Upper lobe of left lung (tissue), 4 donors: ENCODE measurements around the gene ZNF639.

ENCODE experiments used
- POLR2AphosphoS5 ChIP-seq, 2 donors: sonication (generic); formaldehyde crosslinking; IDR thresholded peaks; one replicate each; pipeline ENCODE4 v1.5.1; 2017; ENCODE audit warnings: antibody characterized with exemption in 2 of 2
- TF ChIP-seq, protein P1 (sequence below), 6 experiments: fragments of 450-650 bp in 4 of 6; fragments of 200-600 bp in 2 of 6; sonication (generic) in 2 of 6; IDR thresholded peaks; one replicate each; pipeline ENCODE4 v1.5.1; 2016 to 2019; ENCODE audit warnings: antibody characterized with exemption in 6 of 6

DNA sequence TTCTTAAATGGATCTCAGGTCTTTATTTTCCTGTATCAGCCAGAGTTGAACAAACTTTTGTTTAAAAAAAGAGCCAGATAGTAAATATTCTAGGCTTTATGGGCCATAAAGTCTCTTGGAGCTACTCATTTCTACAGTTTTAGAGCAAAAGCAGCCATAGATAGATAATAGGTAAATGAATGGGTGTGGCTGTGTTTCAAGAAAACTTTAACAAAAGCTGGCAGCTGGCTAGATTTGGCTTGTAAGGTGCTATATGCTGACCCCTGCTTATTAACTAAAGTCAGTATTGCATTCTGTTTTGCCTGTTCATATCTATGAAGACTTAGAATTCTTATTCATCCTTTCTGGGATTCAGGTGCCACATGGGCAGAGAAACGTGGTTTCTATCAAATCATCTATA, 53.6 kb downstream of the ZNF639 start:
- TF ChIP-seq, protein P1, sequence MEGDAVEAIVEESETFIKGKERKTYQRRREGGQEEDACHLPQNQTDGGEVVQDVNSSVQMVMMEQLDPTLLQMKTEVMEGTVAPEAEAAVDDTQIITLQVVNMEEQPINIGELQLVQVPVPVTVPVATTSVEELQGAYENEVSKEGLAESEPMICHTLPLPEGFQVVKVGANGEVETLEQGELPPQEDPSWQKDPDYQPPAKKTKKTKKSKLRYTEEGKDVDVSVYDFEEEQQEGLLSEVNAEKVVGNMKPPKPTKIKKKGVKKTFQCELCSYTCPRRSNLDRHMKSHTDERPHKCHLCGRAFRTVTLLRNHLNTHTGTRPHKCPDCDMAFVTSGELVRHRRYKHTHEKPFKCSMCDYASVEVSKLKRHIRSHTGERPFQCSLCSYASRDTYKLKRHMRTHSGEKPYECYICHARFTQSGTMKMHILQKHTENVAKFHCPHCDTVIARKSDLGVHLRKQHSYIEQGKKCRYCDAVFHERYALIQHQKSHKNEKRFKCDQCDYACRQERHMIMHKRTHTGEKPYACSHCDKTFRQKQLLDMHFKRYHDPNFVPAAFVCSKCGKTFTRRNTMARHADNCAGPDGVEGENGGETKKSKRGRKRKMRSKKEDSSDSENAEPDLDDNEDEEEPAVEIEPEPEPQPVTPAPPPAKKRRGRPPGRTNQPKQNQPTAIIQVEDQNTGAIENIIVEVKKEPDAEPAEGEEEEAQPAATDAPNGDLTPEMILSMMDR (IDR thresholded peaks at IDR 0.05): no peak
- no peak for TF ChIP-seq POLR2AphosphoS5 (IDR thresholded peaks at IDR 0.05)
